D341Med (cell line): ENCODE data around the gene CNNM2.
"Not testable (repeated sequence)": the region's sequence is repeated elsewhere in the genome, so short reads cannot be mapped to it uniquely, and the experiment has no call there.

Source experiments
- DNase-seq: peaks from one replicate; pipeline ENCODE4 v3.0.0; 2012; ENCODE audit warnings: low spot score

CNNM2 gene

GRCh38 chr10:102926842-102927241, 8.7 kb downstream of the CNNM2 start:
- no peak for DNase-seq

GRCh38 chr10:102927311-102928010, 9.4 kb downstream of the CNNM2 start:
- DNase-seq = no peak

- DNase-seq = not testable (repeated sequence)
These were observed 10.3 kb downstream of the CNNM2 start for GRCh38 chr10:102928442-102928841.

- no peak for DNase-seq
These were observed 12.6 kb downstream of the CNNM2 start for GRCh38 chr10:102930720-102931119.

- DNase-seq = no peak
These were observed 13.5 kb downstream of the CNNM2 start for GRCh38 chr10:102931643-102932042.

- no peak for DNase-seq
These were observed 17.4 kb downstream of the CNNM2 start for GRCh38 chr10:102935505-102935904.

- no peak for DNase-seq
These were observed 18.0 kb downstream of the CNNM2 start for GRCh38 chr10:102935939-102936605.

GRCh38 chr10:102941401-102941800, 23.3 kb downstream of the CNNM2 start:
- DNase-seq = no peak

GRCh38 chr10:102945449-102945848, 27.4 kb downstream of the CNNM2 start:
- DNase-seq = no peak

- no peak for DNase-seq
These were observed 27.9 kb downstream of the CNNM2 start for GRCh38 chr10:102945962-102946361.

- no peak for DNase-seq
These were observed 28.9 kb downstream of the CNNM2 start for GRCh38 chr10:102946992-102947391.

GRCh38 chr10:102948176-102948575, 30.1 kb downstream of the CNNM2 start:
- DNase-seq = no peak

GRCh38 chr10:102948786-102949185, 30.7 kb downstream of the CNNM2 start:
- no peak for DNase-seq

- DNase-seq = no peak
These were observed 31.8 kb downstream of the CNNM2 start for GRCh38 chr10:102949916-102950315.

- DNase-seq = no peak
These were observed 33.2 kb downstream of the CNNM2 start for GRCh38 chr10:102951316-102951715.

GRCh38 chr10:102959360-102959759, 41.3 kb downstream of the CNNM2 start:
- no peak for DNase-seq

GRCh38 chr10:102960157-102960556, 42.1 kb downstream of the CNNM2 start:
- DNase-seq = no peak

GRCh38 chr10:102962267-102962666, 44.2 kb downstream of the CNNM2 start:
- no peak for DNase-seq

GRCh38 chr10:102962951-102963755, 45.1 kb downstream of the CNNM2 start:
- DNase-seq = no peak

GRCh38 chr10:102963756-102964025, 45.6 kb downstream of the CNNM2 start:
- DNase-seq = no peak

- DNase-seq = not testable (repeated sequence)
These were observed 46.0 kb downstream of the CNNM2 start for GRCh38 chr10:102964064-102964463.

- no peak for DNase-seq
These were observed 46.6 kb downstream of the CNNM2 start for GRCh38 chr10:102964713-102965112.

GRCh38 chr10:102965311-102965851, 47.3 kb downstream of the CNNM2 start:
- DNase-seq = no peak
